Measurements from ENCODE around the gene RAB1B. TPM values are rescaled to one million over a fixed set of nuclear protein-coding genes. Genes with fewer than 3 reads are reported as not detected.
"Not testable (repeated sequence)": the region's sequence is repeated elsewhere in the genome, so short reads cannot be mapped to it uniquely, and the experiment has no call there.

The RAB1B gene
- polyA plus RNA-seq, 12 donors: 74.0 to 118 (median 89.9) TPM; not detected in 1

DNA sequence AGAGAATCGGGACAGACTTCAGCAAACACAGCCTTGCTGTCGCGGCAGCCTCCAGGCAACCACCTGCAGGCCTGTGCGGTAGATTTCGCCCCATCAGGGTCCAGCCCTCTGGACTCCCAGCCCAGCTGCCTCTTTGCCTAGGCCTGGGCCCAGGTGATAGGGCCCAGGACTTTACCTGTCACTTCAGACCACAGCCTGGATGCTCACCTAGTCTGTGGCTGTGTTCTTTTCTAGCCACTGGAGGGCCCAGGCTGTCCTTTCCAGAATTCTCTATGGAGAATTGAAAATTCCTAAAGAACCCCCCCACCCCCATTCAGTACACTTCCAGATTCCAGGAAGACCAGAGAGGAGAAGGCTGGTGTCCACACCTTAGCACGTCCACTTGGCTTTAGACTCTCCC lies 30.6 kb upstream of the RAB1B start:
- DNase-seq: no peak

DNA sequence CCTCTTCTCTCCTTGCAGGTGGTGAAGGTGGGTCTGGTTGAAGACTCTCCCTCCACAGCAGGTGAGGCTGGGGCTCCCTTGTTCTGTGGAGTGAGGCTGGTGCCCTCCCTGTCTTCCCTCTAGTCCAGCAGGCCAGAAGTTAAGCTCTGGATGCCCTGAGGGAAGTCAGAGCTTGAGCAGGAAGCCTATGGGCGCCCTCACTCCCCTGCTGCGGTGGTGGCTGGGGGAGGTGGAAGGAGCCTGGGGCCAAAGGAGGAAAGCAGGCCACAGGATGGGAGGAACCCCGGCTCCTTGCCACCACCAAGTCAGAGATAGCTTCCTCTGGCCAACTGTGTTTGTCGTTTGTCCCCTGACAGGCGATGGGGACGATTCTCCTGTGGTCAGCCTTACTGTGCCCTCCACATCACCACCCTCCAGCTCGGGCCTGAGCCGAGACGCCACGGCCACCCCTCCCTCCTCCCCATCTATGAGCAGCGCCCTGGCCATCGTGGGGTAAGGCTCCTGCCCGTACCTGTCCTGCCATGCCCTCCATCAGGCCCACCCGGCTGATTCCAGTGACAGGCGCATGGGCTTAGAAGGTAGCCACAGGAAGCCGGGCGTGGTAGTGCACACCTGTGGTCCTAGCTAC lies 29.5 kb upstream of the RAB1B start:
- DNase-seq: no peak

DNA sequence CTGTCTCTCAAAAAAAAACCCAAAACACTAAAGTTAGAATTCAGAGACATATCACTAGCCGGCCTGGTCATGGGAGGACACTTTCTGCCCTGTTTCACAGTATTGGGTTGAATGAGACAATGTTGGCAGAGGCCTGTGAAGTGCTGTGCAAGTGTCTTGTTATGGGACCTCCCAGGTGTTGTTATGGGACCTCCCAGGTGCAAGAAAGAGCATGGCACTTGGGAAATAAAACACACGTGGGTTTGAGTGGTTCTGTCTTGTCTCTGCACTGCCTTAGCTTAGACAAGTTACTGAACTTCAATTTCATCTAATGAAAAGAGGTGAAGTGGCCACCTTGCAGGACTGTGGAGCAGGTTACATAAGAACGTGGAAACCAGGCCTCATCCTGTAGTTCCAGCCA lies 28.9 kb upstream of the RAB1B start:
- DNase-seq: no peak

DNA sequence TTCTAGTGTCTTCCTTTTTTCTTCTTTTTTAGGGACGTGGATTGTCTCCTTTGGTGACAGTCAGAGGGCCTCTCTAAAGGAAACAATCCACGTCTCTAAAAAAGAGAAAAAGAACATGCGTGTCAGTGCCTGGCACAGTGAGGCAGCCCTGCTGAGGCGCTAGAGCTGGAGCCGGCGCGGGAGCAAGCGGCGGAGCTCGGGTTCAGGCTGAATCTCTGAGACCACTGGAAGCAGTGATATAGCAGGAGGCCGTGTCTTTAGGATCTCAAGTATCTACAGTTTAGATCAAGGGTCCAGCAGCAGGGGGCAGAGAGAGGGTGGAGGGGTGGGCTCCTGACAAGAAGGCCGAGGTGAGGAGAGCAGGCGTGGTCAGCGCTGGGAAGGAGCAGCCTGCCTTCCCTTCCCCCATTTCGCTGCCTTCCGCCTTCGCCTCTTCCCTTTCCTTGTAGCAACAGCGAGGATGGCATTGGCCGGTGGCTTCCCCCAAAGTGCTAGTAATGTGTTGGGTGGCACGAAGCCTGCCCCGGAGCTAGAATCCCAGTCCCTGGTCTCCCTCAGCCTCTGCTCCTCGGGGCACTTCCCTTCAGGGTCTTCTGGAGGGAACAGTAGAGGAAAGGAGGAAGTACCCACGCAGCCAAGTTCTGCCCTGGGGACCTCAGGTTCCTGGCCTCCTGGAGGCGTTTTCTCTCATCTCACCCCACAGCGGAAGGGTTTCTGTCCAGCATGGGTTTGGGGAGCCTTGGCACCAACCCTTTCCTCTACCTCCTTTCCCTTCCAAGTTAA lies 28.2 kb upstream of the RAB1B start:
- DNase-seq: no peak

DNA sequence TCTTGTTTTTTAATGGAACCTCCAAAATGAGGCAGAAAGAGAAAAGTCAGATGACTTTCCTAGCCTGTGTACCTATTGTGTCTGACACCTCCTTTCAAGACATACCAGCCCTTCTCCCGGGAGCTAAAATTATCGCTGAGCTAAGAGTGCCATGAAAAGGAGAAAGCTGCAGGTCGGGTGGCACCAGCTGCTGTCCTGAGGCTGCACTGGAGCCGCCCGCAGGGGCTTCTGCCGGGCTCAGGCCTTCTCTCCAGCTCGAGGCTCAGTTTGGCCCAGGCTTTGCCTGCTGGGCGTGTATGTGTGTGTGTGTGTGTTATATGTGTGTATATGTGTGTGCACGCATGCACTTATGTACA lies 27.7 kb upstream of the RAB1B start:
- no peak for DNase-seq

DNA sequence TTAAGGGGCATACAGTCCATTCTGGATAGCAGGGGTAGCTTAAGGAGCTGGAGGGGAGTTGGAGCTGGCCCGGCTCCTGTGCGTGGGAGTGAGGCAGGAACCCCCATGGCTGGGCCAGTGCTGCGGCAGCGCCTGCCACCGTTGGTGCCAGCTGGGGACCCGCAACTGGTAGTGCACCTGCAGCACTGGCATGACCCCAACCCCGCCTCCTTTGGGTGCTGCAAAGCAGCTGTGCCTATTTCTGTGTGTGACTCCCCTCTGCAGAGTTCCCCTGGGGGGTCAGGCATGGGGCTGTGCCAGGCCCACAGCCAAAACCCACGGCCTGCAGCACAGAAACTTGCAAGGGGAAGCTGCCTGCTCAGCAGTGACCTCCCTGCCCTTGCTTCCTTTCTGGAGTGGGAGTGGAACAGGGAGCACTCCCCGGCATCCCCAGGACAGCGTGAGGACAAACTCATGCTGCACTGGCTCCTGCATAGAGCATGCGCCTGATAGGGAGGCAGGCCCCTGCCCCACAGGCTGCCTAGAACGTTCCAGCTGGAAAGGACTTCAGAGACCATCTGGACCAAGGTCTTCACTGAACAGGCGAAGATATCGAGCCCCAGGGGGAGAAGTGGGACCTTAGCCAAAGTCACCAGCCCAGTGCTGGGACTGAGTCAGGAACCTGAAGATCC lies 26.2 kb upstream of the RAB1B start:
- no peak for DNase-seq

DNA sequence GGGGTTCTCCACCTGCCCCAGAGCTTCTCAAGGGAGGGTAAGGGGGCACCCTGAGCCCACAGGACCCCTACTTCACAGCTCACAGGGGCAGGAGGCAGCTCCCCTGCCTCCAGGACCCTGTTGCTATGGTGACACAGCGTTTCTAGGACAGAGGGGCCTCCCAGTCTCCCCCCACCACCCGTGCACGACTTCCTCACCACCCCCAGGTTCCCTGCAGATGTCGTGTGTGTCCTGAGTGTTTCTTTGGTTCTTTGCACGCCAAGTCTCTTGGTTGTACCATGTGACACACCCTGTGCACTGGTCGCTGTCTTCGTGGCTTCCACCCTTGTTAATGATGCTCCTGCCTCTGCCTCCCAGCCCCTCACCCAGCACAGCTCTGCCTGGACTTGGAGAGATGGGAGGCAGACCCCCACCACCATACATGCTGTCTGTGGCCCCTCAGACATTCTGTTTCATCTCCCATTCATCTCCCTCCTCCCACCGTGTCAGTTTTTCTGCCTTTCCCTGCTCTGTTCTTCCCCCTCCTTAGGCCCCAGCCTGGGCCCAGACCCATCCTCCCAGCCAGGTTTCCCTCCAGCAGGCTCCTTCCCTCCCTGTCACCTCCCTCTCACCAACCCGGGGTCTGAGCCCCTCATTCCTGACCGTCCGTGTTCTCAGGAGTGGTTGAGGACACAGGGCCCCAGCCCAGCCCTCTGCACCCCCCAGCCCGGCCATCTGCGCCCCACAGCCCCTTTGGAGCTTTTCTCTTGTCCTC lies 24.5 kb upstream of the RAB1B start:
- DNase-seq: no peak

DNA sequence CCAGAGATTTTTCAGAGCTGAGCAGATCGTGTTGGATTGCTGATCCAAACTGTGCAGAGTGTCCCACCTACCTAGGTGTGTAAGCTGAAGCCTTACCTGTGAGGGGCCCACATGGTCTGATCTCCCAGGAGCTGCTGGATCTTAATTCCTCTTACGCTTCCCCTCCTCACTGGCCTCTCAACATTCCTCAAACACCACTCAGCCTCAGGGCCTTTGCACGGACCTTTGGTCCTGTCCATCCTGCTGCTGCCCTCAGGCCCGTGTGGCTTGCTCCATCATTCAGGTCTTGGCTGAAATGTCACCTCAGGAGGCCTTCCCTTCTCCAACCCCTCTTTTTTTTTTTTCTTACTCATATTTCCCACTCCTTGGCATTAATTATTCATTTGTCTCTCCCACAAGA lies 21.1 kb upstream of the RAB1B start:
- DNase-seq: no peak

DNA sequence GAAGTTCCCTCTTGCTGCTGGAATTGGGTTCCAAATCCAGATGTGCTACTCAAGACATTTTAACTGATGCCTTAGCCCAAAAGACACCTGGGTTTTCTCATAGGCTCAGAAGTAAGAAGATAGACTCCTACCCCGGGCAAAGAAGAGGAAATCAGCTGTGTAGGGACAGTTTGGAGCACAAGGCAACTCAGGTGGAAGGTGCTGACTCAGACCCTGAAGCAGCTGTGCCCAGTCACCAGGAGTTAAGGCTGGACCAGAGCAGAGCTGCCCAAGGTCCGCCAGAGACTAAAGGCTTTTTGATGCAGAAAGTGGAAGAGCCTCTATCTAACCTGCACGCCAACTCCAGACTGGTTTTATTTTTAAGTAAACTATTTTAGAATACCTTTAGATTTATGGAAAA lies 20.6 kb upstream of the RAB1B start:
- no peak for DNase-seq

DNA sequence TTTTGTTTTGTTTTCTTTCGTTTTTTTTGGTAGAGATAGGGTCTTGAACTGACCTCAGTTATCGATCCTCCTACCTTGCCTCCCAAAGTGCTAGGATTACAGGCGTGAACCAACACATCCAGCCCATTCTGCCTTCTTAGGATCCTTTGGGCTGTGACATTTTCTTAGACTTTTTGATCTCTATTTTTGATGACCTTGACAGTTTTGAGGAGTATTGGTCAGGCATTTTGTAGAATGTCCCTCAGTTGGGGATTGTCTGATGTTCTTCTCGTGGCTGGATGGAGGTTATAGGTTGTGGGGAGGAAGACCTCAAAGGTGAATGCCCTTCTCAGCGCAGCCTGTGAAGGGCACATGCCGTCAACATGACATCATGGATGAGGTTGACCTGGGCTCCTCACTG lies 19.5 kb upstream of the RAB1B start:
- no peak for DNase-seq

DNA sequence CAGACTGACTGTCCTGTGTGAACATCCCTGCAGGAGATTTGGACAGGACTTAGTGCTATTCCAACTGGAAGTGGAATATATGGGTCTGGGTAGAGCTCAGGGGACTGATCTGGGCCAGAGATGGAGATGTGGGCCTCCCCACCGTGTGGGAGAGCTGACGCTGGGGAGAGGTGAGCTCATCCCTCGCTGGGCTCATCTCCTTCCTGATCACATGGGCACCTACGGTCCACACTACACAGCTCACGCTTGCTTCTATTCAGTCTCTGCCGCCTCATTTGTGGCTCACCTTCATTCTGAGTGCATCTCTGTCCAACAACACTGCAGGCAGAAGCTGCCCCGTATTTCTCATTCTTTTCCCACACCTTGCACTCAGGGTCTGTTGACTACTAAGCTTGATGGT lies 16.6 kb upstream of the RAB1B start:
- DNase-seq: no peak

DNA sequence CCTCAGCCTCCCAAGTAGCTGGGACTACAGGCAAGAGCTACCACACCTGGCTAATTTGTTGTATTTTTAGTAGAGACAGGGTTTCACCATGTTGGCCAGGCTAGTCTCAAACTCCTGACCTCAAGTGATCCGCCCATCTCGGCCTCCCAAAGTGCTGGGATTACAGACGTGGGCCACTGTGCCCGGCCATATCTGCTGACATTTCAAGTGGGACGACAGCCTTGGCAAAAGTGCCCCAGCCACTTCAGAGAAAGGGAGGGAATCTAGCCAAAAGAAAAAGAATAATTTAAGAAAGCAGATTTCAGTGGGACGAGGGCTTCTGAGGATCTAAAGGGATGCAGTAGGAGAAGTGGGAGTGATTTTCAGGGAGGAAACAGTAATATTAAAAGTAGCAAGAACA lies 15.4 kb upstream of the RAB1B start:
- DNase-seq: not testable (repeated sequence)

DNA sequence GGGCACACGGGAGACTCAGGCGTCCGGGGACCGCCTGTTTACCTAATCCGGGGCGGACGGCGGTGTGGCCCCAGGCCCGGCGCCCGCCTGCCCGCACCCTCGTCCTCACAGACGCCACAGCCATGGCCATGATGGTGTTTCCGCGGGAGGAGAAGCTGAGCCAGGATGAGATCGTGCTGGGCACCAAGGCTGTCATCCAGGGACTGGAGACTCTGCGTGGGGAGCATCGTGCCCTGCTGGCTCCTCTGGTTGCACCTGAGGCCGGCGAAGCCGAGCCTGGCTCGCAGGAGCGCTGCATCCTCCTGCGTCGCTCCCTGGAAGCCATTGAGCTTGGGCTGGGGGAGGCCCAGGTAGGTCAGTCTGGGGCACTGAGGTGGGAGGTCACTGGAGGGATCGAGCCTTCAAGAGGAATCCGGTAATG lies 10.0 kb upstream of the RAB1B start:
- DNase-seq: no peak

DNA sequence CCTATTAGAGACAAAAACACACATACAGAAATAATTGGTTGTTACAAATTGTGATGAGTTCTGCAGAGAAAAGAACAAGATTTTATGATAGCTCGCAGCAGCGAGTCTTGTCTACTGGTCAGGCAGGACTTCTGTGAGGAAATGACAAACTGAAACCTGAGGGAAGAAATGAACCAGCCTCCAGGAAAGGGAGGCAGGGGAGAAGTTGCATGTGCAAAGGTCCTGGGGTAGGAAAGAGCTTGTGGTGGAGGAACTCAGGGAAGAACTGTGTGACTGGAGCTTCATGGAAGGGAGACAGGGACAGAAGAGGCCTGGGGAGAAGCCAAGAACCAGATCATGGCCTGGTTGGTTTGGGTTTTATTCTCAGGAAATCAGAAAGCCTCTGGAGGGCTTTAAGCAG lies 9.2 kb upstream of the RAB1B start:
- no peak for DNase-seq

DNA sequence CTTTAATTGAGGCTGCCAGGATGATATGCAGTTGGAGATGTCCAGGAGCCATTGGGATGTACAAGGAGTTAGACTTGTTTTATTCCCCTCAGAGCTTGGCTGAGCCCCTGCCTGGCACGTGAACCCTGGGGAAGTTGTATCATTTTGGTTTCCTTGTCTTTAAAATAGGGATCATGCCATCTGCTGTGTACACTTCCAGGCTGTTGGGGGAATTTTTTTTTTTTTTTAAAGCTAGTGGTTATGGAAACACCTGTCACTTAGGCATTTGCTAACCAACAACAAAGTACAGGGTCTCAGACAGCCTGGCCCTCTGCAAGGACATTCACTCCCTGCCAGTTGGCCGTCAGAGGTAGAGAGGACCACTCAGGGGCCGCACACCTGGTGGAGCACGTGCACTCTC lies 8.5 kb upstream of the RAB1B start:
- DNase-seq: no peak

DNA sequence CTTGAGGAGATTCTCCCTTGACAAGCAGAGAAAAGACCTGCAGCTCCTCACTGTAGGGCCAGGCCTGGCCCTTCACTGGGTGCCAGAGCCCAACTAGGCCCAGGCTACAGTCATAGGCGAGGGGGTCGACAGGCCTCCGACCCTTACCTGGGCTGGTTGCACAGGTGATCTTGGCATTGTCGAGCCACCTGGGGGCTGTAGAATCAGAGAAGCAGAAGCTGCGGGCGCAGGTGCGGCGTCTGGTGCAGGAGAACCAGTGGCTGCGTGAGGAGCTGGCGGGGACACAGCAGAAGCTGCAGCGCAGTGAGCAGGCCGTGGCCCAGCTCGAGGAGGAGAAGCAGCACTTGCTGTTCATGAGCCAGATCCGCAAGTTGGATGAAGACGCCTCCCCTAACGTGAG lies 6.9 kb upstream of the RAB1B start:
- DNase-seq: no peak

DNA sequence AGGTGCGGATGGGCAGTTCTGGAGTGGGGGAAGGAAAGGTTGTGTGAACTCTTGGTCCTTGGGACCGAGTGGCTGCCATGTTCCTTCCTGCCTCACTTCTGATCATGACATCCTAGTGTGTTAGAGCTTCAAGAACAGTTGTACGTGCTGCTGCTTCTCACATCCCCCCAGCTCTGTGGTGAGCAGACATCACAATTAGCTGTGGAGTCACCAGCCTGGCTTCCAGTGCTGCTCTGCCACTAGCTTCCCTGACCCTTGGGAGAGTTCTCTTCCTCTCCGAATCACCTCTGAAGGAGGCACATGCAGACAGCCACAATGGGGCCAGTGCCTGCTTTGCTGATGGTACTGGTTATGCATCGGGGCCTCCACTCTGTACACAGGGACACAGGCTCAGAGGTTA lies 6.2 kb upstream of the RAB1B start:
- no peak for DNase-seq

DNA sequence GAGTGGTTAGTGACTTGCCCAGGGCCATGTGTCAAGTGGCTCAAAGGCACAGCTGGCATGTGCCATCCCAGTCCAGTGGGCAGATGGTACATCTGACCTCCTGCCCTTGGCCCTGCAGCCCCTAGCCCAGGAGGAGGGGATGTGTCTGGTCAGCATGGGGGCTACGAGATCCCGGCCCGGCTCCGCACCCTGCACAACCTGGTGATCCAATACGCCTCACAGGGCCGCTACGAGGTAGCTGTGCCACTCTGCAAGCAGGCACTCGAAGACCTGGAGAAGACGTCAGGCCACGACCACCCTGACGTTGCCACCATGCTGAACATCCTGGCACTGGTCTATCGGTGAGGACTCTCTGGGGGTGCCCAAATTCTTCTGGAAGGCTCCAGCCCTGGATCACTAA lies 5.7 kb upstream of the RAB1B start:
- DNase-seq: no peak

DNA sequence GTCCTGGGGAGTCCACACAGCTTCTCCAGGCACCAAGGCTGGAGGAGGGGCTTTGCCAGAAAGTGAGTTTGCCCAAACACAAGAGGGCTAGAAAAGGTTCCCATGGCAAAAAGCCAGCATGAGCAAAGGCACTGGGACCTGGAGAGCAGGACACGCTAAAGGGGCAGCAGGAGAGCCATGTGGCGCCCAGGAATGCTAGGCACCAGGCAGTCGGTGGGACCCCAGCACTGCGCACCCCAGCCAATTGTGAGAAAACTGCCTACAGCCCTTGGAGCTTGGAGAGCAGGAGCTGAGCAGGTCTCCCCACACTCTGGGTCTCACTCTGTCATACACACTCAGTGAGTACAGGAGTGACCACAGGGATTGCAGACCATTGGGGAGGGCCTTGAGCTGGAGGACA lies 5.2 kb upstream of the RAB1B start:
- DNase-seq: no peak

DNA sequence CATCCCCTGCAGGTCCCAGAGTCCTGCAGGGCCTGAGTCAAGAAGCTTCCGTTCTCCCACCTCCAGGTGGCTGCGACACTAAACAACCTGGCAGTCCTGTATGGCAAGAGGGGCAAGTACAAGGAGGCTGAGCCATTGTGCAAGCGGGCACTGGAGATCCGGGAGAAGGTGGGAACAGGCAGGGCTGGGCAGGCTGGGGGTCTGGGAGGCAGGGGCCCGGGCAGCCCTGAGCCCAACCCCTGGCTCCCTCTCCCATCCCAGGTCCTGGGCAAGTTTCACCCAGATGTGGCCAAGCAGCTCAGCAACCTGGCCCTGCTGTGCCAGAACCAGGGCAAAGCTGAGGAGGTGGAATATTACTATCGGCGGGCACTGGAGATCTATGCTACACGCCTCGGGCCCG lies 4.7 kb upstream of the RAB1B start:
- DNase-seq: no peak

DNA sequence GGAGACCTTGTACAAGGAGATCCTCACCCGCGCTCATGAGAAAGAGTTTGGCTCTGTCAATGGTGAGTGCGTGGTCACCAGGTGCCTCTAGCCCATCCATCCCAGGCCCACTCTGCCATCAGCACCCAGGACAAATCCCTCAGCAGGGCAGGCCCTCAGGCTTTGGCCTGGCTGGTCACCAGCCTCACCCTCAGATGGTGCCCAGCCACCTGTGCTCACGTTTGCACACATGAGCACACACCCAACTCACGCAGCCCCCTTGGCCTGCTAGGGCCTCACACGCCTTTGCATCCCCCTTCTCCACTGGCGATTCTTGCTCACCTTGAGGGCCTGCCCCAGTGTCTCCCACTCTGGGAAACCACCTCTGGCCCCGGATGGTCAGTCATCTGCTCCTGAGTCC lies 4.1 kb upstream of the RAB1B start:
- no peak for DNase-seq

DNA sequence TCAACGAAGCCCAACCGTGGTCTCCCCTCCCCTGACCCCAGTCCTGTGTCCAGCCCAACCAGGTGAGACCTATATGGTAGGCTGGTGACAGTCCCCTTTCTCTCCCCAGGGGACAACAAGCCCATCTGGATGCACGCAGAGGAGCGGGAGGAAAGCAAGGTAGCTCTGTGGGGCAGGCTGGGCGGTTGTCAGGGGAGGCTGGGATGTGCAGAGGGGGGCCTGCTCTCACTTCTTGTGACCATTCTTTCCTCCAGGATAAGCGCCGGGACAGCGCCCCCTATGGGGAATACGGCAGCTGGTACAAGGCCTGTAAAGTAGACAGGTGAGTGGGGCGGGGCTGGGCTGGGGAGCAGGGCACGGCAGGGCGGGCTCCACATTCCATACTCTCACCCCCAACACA lies 3.5 kb upstream of the RAB1B start:
- no peak for DNase-seq
